Fibroblast of pulmonary artery (primary cell): ENCODE data around the gene IFNA17.
"Not testable (repeated sequence)": the region's sequence is repeated elsewhere in the genome, so short reads cannot be mapped to it uniquely, and the experiment has no call there.

Experiments used
- DNase-seq: peaks from one replicate; pipeline ENCODE4 v3.0.0-alpha.2; 2010; ENCODE audit warnings: low read depth
- H3K4me3 ChIP-seq: replicated peaks from 2 replicates; pipeline ENCODE4 v1.5.1; 2011; ENCODE audit warnings: low read depth, mild to moderate bottlenecking, control low read depth, low read length, moderate library complexity
- TF ChIP-seq, protein P1 (sequence below): IDR thresholded peaks from 2 replicates; pipeline ENCODE4 v1.5.1; 2011; ENCODE audit warnings: mild to moderate bottlenecking, control low read depth, low read length, inconsistent platforms; ENCODE audit errors: missing control alignments

IFNA17 gene

GRCh38 chr9:21205204-21205603 is 22.8 kb downstream of the IFNA17 start:
- DNase-seq: no peak
- TF ChIP-seq, protein P1, sequence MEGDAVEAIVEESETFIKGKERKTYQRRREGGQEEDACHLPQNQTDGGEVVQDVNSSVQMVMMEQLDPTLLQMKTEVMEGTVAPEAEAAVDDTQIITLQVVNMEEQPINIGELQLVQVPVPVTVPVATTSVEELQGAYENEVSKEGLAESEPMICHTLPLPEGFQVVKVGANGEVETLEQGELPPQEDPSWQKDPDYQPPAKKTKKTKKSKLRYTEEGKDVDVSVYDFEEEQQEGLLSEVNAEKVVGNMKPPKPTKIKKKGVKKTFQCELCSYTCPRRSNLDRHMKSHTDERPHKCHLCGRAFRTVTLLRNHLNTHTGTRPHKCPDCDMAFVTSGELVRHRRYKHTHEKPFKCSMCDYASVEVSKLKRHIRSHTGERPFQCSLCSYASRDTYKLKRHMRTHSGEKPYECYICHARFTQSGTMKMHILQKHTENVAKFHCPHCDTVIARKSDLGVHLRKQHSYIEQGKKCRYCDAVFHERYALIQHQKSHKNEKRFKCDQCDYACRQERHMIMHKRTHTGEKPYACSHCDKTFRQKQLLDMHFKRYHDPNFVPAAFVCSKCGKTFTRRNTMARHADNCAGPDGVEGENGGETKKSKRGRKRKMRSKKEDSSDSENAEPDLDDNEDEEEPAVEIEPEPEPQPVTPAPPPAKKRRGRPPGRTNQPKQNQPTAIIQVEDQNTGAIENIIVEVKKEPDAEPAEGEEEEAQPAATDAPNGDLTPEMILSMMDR: no peak
- H3K4me3 ChIP-seq: no peak overlapping the region

GRCh38 chr9:21202105-21202504 is 25.9 kb downstream of the IFNA17 start, which contains the start of gene IFNA7:
TSS of gene IFNA7 (minus strand) at chr9:21202205. CDS start at chr9:21202165, 40 bp downstream.
- DNase-seq, H3K4me3 ChIP-seq: not testable (repeated sequence)

DNA sequence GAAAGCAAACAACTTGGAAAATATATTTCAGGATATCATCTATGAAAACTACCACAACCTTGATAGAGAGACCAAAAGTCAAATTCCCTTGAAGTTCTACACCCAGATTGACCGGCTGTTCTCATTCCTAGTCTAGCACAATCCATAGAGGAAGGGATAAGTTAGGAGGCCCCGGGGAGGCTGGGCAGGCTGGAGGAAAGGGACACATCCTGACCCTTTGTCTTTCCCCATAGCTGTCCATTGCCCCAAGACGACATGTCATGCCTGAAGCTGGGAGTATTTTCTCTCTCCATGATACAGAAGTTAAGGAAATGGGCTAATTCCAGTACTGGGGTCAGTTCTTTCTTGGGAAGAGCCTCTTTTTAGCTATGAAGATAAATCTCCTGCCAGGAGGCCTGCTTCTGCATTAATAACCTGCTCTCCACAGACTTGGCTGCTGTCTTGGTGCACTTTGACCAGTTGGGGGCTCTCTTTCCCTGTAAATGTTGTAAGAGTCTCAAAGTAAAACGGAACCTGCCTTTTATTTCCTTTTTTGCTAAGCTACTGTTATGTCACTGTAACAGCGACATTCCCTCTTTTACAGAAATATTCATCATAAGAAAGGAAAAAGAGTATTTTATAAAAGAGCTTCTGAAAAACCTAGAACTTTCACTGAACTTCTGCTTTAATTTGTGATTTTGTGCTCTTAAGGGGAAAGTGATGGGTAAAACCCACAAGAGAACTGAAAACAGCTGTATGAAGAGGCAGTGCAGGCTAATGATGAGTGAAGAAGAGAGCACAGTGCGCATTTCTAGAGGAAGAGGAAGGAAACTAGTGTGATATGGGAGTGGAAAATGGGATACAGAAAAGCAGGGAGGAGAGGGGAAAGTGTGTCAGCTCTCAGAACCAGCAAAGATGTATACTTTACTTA is 32.9 kb downstream of the IFNA17 start:
- peak; percentile 18 for DNase-seq
- not testable (repeated sequence) for H3K4me3 ChIP-seq
- TF ChIP-seq, protein P1: peak; percentile 59

DNA sequence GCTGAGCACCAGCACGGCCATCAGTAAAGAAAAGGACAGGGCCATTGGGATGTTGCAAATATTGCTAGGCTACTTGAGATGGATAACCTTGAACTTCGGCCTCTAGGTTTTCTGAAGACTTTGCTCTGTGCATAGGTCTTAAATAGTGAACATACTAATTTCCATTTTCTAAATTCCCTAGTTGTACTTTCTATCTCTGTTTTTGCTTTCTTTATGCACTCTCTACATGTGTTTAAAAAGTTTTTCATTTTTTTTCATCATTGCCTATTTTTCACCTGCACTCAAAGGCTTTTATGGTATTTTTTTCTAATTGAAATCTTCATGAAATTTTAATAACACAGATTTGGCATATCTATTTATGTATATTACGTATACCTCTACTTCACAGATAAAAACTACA is 40.5 kb downstream of the IFNA17 start, which contains the start of gene IFNA4:
Gene IFNA4 (minus strand): TSS at position 101 of the 400 bp plus-strand sequence. CDS start 56 bp downstream, at position 45.
- H3K4me3 ChIP-seq, DNase-seq: not testable (repeated sequence)

- TF ChIP-seq, protein P1: peak; percentile 56
- DNase-seq: peak; percentile 17
- not testable (repeated sequence) for H3K4me3 ChIP-seq
Observed at GRCh38 chr9:21182810-21183736, 44.9 kb downstream of the IFNA17 start.
